Fibroblast of lung (primary cell): Measurements from ENCODE around the gene KLHL17. TPM values are rescaled to one million over a fixed set of nuclear protein-coding genes. Genes with fewer than 3 reads are reported as not detected.

Experiments
- DNase-seq, 2 donors: peaks; one replicate each; pipeline versions ENCODE4 v3.0.0 to v3.0.0-alpha.2; 2010; ENCODE audit warnings: low read depth in 2 of 2
- H2AFZ ChIP-seq: 2 replicates; pipeline ENCODE4 v1.5.1; 2012; ENCODE audit warnings: low read length, control low read depth, inconsistent platforms
- H3K27ac ChIP-seq: 2 replicates; pipeline ENCODE4 v1.5.1; 2011; ENCODE audit warnings: low read length, control low read depth; ENCODE audit not compliant: insufficient read depth
- H3K27me3 ChIP-seq: 2 replicates; pipeline ENCODE4 v1.5.1; 2011; ENCODE audit warnings: mild to moderate bottlenecking, low read length; ENCODE audit not compliant: control insufficient read depth, insufficient read depth
- H3K36me3 ChIP-seq: 2 replicates; pipeline ENCODE4 v1.5.1; 2011; ENCODE audit warnings: low read length; ENCODE audit not compliant: control insufficient read depth, insufficient read depth
- H3K4me1 ChIP-seq: 2 replicates; pipeline ENCODE4 v1.5.1; 2011; ENCODE audit warnings: low read length; ENCODE audit not compliant: control insufficient read depth, insufficient read depth; ENCODE audit errors: extremely low read depth
- H3K4me2 ChIP-seq: 2 replicates; pipeline ENCODE4 v1.5.1; 2011; ENCODE audit warnings: low read length, control low read depth; ENCODE audit not compliant: insufficient read depth; ENCODE audit errors: extremely low read depth
- H3K4me3 ChIP-seq, 4 experiments: fragments of 200-600 bp in 1 of 4; sonication (generic) in 1 of 4; replicated peaks in 1 of 4; 2 replicates each; pipeline ENCODE4 v1.5.1; 2011 to 2016; ENCODE audit warnings: low read length in 4 of 4, low read depth in 3 of 4, mild to moderate bottlenecking in 3 of 4, control low read depth in 2 of 4, inconsistent platforms in 1 of 4, mixed read lengths in 1 of 4; ENCODE audit not compliant: insufficient read depth in 1 of 4; ENCODE audit errors: control extremely low read depth in 1 of 4
- H3K79me2 ChIP-seq: 2 replicates; pipeline ENCODE4 v1.5.1; 2012; ENCODE audit warnings: mild to moderate bottlenecking, low read length, inconsistent platforms; ENCODE audit not compliant: control insufficient read depth, insufficient read depth
- H3K9ac ChIP-seq: 2 replicates; pipeline ENCODE4 v1.5.1; 2011; ENCODE audit warnings: mild to moderate bottlenecking, low read length, control low read depth; ENCODE audit not compliant: insufficient read depth
- H3K9me3 ChIP-seq: 2 replicates; pipeline ENCODE4 v1.5.1; 2012; ENCODE audit warnings: low read depth, low read length; ENCODE audit not compliant: control insufficient read depth, insufficient read depth
- H4K20me1 ChIP-seq: 2 replicates; pipeline ENCODE4 v1.5.1; 2011; ENCODE audit warnings: low read length; ENCODE audit not compliant: control insufficient read depth, insufficient read depth; ENCODE audit errors: extremely low read depth
- CTCF ChIP-seq, 2 donors: IDR thresholded peaks in 1 of 2; conservative IDR thresholded peaks in 1 of 2; 1 replicate in 1 of 2; 2 replicates in 1 of 2; pipeline ENCODE4 v1.5.1; 2011 to 2012; ENCODE audit warnings: low read length in 2 of 2, control low read depth in 1 of 2, inconsistent platforms in 1 of 2, low read depth in 1 of 2, mild to moderate bottlenecking in 1 of 2
- EZH2 ChIP-seq: IDR thresholded peaks from 2 replicates; pipeline ENCODE4 v1.5.1; 2012; ENCODE audit warnings: low read length, control low read depth, mild to moderate bottlenecking; ENCODE audit errors: missing control alignments
- polyA plus RNA-seq, 2 donors: library from polyadenylated mRNA; depleted of rRNA in 1 of 2; stranded (reverse) in 1 of 2; unstranded in 1 of 2; fragments of >200 nt; gene quantifications; 2 replicates each; pipeline ENCODE4 v1.2.1, GENCODE V29; 2011 to 2012; ENCODE audit warnings: missing spikeins in 1 of 2
- total RNA-seq: library from RNA; depleted of rRNA; stranded (reverse); fragments of >200 nt; gene quantifications from 2 replicates; pipeline ENCODE4 v1.2.1, GENCODE V29; 2014

Gene KLHL17
- total and polyA plus RNA-seq, 2 donors (not counting 1 experiment from before 2014, with no cell fraction given), result 4.7 to 7.4 TPM

- H4K20me1 ChIP-seq, result no peaks in the 10 kb centered on the region
- no peak overlapping the region for H3K27ac ChIP-seq
- H3K36me3 ChIP-seq, result no peaks in the 10 kb centered on the region
- no peak overlapping the region for H3K4me2 ChIP-seq
- H3K27me3 ChIP-seq, result peaks cover 42% of the 10 kb centered on the region
- no peak overlapping the region for H2AFZ ChIP-seq
- TF ChIP-seq EZH2, result no peak
- no peak for TF ChIP-seq CTCF (conservative IDR thresholded peaks at IDR 0.05 in 1 of 2, IDR thresholded peaks at IDR 0.05 in 1 of 2; ENCODE audit: low read depth in 1 of 2, low read length in 2 of 2)
- DNase-seq, result no peak
- H3K9me3 ChIP-seq, result no peaks in the 10 kb centered on the region
- no peak overlapping the region for H3K4me3 ChIP-seq
- no peaks in the 10 kb centered on the region for H3K4me1 ChIP-seq
- H3K9ac ChIP-seq, result no peak overlapping the region
- no peaks in the 10 kb centered on the region for H3K79me2 ChIP-seq
These were observed 46.1 kb upstream of the KLHL17 start for GRCh38 chr1:914131-914890.

GRCh38 chr1:914891-915280, 45.5 kb upstream of the KLHL17 start:
- Histone ChIP-seq H3K4me2 (no peak overlapping the region), H2AFZ (no peak overlapping the region), H3K79me2 (no peaks in the 10 kb centered on the region), H3K9me3 (no peaks in the 10 kb centered on the region), H3K4me1 (no peaks in the 10 kb centered on the region), H3K36me3 (no peaks in the 10 kb centered on the region), H3K4me3 (no peak overlapping the region), H3K9ac (no peak overlapping the region), H3K27ac (no peak overlapping the region), H4K20me1 (no peaks in the 10 kb centered on the region), H3K27me3 (peaks cover 46% of the 10 kb centered on the region)
- TF ChIP-seq EZH2 (no peak), CTCF (conservative IDR thresholded peaks at IDR 0.05 in 1 of 2, IDR thresholded peaks at IDR 0.05 in 1 of 2; ENCODE audit: low read depth in 1 of 2, low read length in 2 of 2) (no peak)
- DNase-seq, result no peak

- no peaks in the 10 kb centered on the region for H3K79me2 ChIP-seq
- H3K36me3 ChIP-seq, result no peaks in the 10 kb centered on the region
- peaks cover 49% of the 10 kb centered on the region for H3K27me3 ChIP-seq
- H3K4me1 ChIP-seq, result no peaks in the 10 kb centered on the region
- no peak overlapping the region for H3K27ac ChIP-seq
- H3K9ac ChIP-seq, result no peak overlapping the region
- H2AFZ ChIP-seq, result no peak overlapping the region
- no peak overlapping the region for H3K4me2 ChIP-seq
- H3K4me3 ChIP-seq, result no peak overlapping the region
- TF ChIP-seq EZH2 (no peak), CTCF (conservative IDR thresholded peaks at IDR 0.05 in 1 of 2, IDR thresholded peaks at IDR 0.05 in 1 of 2; ENCODE audit: low read depth in 1 of 2, low read length in 2 of 2) (no peak)
- DNase-seq, result no peak
- H3K9me3 ChIP-seq, result no peaks in the 10 kb centered on the region
- no peaks in the 10 kb centered on the region for H4K20me1 ChIP-seq
These were observed 44.9 kb upstream of the KLHL17 start for GRCh38 chr1:915295-916172.
